Left cardiac atrium (tissue), 4 donors: ENCODE measurements around the gene SLC7A4. TPM values are rescaled to one million over a fixed set of nuclear protein-coding genes. Genes with fewer than 3 reads are reported as not detected.
A peak's percentile ranks its signal among the peaks of the same experiment; 100 is the strongest.
"Not testable (repeated sequence)": the region's sequence is repeated elsewhere in the genome, so short reads cannot be mapped to it uniquely, and the experiment has no call there.

Source experiments
- ATAC-seq, 2 donors: fragments of 200-7000 bp; cut with Tn5 transposase; one replicate each; pipeline ENCODE4 v1.9.1; 2020; ENCODE audit warnings: mild to moderate bottlenecking in 2 of 2, moderate library complexity in 2 of 2
- DNase-seq: peaks from one replicate; pipeline ENCODE4 v3.0.0-alpha.2; 2020
- intact Hi-C, 2 donors: fragments of 100-400 bp; cut with DNase I; formaldehyde crosslinking; loops; one replicate each; pipeline versions ENCODE4 v1.14.1 to v1.15.1; 2022 to 2023
- long read RNA-seq: library from polyadenylated mRNA; unstranded; transcript quantifications from one replicate; pipeline ENCODE4 v2.0.0, GENCODE V29; 2021
- total RNA-seq, 2 donors: library from RNA; stranded (reverse); fragmentation: NEBNext Ultra II Directional; extraction: Animal tissue kit (Norgen Biotek cat#: 25700); gene quantifications; one replicate each; pipeline ENCODE4 v1.2.1, GENCODE V29; 2021
- donor health status: DM: no; HTN: yes; CAD: no.
- donor health status: DM: no; HTN: yes; CAD: no; lungs with severe emphysema.
- donor health status: DM: yes; HTN: yes; CAD: no.
- donor health status: Dilated cardiomyopathy.

The SLC7A4 gene, protein sequence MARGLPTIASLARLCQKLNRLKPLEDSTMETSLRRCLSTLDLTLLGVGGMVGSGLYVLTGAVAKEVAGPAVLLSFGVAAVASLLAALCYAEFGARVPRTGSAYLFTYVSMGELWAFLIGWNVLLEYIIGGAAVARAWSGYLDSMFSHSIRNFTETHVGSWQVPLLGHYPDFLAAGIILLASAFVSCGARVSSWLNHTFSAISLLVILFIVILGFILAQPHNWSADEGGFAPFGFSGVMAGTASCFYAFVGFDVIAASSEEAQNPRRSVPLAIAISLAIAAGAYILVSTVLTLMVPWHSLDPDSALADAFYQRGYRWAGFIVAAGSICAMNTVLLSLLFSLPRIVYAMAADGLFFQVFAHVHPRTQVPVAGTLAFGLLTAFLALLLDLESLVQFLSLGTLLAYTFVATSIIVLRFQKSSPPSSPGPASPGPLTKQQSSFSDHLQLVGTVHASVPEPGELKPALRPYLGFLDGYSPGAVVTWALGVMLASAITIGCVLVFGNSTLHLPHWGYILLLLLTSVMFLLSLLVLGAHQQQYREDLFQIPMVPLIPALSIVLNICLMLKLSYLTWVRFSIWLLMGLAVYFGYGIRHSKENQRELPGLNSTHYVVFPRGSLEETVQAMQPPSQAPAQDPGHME
- total RNA-seq, result under 1 TPM; 0.47 to 0.68 TPM
- long read RNA-seq, result 0 reads

DNA sequence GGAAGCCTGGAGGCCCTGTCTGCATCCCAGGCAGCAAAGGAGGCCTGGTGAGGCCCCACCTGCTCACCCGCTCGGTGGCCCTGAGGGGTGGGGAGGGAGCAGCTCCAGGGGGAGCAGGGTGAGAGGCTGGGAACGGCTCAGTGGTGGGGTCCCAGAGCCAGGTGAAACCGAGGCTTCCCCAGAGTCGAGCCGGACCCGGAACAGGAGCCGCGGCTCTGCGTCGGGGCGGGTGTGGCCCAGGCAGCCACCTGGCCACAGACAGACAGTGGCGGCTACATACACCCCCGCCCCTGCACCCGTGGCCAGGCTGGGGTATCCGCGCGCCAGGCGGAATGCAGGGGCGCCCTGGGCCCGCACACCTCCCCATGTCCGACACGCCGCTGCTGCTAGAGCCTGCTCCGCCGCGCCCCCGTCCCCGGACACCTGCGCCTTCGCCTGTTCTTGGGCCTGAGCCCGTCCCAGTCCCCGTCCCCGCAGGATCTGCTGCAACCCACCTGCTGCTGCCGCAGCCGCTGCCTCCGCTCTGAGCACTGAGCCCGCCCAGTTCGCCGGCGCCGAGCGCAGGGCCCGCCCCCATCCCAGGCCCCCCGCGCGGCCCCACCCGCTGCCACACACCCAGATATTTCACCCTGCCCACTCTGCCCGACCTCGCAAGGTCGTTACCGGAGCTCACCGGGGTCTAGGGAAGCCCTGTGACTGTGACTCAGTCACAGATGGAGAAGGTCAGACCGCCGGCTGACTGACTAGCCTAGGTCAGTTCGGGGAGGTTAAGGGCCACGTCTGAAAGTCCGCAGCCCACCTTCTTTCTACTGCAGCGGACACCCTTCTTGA, at the start of gene SLC7A4:
TSS of gene SLC7A4 (minus strand) at position 525 of the 831 bp plus-strand sequence. CDS start 749 bp downstream, outside the sequence.
- intact Hi-C loops, result no loop called here
- peak; percentile 51 to 79 for ATAC-seq
- peak; percentile 39 for DNase-seq

- ATAC-seq, result no peak
- DNase-seq, result no peak
- intact Hi-C loops, result no loop called here
These were observed 48.2 kb upstream of the SLC7A4 start for GRCh38 chr22:21080435-21081137.

DNA sequence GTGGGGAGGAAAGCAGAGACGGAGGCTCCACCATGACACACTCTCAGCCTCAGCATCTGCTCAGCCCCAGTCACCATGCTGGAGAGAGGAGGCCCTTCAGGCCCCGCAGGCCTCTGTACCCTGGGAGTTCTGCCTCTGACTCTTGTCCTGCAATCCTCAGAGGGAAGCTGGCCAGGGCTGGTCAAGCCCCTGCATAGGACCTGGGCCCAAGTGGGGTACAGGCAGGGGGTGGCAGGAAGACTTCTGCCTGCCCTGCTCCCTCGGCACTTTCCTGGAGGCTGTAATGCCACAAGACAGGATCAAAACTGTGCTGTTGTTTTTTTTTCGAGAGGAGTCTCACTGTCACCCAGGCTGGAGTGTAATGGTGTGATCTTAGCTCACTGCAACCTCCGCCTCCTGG, 47.1 kb upstream of the SLC7A4 start:
- intact Hi-C loops, result no loop called here
- no peak for ATAC-seq
- no peak for DNase-seq

GRCh38 chr22:21078916-21079315, 46.6 kb upstream of the SLC7A4 start:
- ATAC-seq (no peak), DNase-seq (no peak)
- intact Hi-C loops, result no loop called here

DNA sequence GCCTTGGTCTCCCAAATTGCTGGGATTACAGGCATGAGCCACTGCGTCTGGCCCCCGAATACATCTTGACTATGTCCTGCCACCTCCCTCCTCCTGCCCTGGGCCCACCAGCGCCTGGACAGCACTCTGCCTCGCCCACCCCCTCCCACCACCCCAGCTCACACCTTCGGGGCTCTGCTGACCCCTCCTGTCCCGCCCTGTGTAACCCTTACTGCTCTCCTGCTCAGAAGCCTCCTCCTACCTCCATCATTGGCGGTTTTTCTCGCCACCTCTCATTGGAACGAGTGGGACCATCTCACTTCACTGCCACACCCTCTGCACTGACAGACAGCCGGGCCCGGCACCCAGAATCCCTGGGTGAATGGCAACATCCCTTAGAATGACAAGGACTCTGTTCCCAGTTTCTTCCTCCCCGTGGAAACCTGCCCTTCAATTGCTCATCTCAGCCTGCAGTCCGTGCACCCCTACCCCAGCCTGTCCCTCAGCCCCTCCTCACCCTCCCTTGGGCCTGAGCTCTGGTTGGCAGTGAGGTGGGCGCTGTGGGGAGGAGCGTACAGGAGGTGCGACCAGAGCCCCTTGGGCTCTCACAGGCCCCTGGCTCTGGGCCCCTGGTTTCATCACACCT, 45.6 kb upstream of the SLC7A4 start:
- intact Hi-C loops, result no loop called here
- ATAC-seq, result no peak

DNA sequence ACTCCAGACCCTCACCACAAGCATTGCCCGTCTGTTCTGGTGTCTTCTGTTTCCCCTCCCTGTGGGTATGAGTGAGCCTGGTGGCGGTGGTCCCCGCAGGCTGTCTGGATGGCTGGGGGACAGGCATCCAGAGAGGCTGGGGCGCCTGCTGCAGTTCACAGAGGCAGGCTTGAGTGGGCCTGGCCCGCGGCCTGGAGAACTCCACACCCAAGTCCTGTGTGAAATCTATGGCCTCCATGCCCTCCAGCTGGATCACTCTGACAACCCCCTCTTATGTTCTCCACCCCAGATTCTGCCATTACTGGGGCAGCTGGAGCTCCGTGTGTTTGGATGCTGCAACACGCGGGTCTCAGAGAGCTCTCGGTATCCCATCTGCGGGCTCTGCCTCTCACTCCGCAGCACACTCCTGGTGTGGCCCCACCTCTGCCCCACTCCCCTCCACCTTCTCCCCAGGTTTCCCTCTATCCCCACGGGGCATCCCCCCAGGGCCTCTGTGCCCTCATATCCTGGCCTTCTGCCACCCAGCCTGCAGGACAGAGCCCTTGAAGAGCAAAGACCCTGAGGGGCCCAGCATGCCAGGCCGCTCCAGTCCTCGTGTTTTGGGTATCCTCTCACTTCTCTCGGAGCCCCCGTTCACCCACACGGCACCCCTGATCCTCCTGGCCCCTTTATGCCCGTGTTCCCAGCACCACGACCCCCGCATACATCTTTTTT, 44.7 kb upstream of the SLC7A4 start:
- ATAC-seq (no peak), DNase-seq (no peak)
- intact Hi-C loops, result no loop called here

More for the DNA sequence above, 45.6 kb upstream of the SLC7A4 start:
- DNase-seq, result no peak

DNA sequence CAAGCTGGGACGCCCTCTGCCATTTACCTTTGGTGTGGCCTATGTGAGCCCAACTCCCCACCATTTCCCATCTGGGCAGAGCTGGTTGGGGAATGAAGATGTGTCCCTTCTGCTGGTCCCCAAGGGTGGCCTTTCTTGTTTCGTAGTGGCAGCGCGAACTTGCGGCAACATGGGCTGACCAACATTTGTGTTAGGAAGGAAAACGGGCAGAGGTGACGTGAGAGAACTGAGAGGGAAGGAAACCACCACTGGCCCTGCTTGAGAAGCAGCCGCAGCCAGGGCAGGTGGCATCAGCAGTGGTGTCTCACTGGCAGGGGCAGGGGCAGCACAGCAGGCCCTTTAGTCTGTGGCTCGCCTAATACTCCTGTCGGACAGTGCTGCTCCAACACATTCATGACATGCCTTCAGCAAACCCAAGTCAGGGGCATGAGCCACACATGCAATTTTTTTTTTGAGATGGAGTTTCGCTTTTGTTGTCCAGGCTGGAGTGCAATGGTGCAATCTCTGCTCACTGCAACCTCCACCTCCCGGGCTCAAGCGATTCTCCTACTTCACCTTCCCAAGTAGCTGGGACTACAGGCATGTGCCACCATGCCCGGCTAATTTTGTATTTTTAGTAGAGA, 43.3 kb upstream of the SLC7A4 start:
- ATAC-seq (no peak), DNase-seq (no peak)
- intact Hi-C loops, result no loop called here

DNA sequence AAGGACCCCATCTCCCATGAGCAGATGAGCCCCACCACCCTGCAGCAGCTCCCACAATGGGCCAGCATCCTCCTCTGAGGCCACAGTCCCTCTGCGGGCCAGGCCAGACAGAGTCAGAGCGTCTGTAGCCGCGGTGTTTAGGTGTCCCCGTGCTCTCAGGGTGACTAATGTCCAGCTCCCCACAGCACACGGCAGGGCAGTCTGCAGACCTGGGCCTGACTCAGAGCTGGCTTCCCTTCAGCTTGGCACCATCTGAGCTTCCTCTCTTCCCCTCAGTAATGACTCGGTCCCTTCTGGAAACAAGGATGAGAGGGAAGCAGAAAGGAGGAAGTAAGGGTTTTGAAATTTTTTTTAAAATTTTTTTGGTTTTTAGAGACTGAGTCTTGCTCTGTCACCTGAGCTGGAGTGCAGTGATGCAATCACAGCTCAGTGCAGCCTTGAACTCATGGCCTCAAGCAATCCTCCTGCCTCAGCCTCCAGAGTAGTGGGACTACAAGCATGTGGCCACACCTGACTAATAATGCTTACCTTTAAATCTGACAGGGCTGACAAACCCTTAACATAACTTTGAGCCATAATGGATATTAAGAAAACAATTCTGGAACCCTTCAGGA, 41.8 kb upstream of the SLC7A4 start:
- ATAC-seq, result peak in 1 of 2 donors; percentile 77

GRCh38 chr22:21073482-21073881, 41.1 kb upstream of the SLC7A4 start:
- intact Hi-C loops, result no loop called here
- DNase-seq (no peak), ATAC-seq (no peak)

More for the DNA sequence above, 41.8 kb upstream of the SLC7A4 start:
- intact Hi-C loops, result no loop called here
- DNase-seq, result no peak

GRCh38 chr22:21073023-21073422, 40.7 kb upstream of the SLC7A4 start:
- intact Hi-C loops, result no loop called here
- no peak for DNase-seq
- no peak for ATAC-seq

DNA sequence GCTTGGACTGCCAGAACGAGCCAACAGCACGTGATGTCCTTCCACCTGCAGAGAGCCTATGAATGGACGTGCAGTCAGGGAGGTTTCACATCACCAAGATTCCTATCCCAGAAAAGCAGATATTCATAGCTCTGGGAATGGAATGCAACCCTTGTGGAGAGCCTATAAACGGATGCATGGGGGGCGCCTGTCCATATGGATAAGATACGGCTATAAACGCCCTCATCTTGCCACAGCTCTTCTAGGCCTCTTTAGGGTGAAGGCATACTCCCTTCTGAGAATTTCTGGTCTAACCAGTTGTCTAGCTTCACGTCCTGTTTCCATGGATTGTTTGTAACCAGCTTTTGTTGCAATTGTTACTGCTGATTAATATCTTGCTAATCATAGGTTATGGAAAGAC, 39.4 kb upstream of the SLC7A4 start:
- DNase-seq, ATAC-seq, intact Hi-C loops: not testable (repeated sequence)

DNA sequence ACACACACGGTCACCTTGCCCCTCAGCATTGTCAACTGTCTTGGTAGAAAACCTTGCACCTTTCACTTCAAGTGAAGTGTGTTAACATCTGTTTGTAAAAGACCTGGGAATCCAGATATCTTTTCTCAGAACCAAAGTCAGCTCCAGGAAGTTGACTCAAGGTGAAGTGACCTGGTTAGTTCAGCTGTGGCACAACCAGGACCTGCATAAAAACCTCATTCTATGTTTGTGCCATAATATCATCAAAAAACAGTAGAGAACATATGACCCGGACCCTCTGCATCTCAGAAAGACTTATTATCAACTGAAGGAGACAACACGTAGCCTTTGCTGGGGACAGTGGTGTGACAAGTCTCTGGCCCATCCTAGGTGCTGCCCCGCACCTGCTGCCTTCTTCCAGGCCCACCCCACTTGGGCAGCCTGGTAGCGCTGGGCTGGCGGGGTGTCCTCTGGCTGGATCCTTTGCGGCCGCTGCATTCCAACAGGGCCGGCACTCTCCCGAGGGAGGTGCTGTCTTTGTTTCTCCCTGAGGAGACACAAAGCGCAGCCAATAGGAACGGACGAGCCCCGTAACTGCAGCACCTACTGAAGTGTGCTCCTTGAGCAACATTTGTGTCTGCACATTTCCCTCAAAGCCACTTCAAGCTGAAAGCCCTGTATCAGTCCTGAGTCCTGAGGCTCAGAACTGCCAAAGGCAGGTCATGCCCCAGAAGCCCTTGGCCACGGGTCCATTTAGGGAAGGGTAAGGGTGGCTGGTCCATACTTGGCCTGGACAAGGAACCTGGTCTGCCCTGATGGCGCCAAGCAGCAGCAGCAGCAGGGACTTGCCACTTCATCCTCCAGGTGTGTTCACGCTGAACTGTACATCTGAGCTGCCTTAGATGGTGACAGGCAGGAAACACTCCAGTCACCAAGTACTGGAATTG, 38.6 kb upstream of the SLC7A4 start:
- DNase-seq, result no peak
- no peak for ATAC-seq
- intact Hi-C loops, result no loop called here

DNA sequence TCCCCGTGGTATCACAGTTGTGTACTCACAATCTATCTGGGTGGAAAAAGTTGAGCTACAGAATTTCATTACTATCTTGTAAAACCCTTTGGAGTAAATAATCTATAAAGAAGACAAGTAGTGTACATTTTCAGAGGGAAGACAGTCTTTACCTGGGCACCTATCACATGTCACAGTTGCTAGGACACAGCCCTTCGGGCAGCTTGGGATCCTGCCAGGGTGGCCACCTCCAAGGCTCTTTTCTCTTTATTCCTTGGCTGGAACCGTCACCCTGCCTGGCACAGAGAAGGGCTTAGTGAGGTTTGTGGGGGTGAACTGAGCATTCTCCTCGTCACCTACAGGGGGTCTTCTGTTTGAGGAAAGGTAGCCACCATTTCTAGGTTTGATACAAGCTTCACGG, 37.0 kb upstream of the SLC7A4 start:
- ATAC-seq (no peak), DNase-seq (no peak)
- intact Hi-C loops, result no loop called here

GRCh38 chr22:21068681-21069276, 36.4 kb upstream of the SLC7A4 start:
- ATAC-seq (no peak), DNase-seq (no peak)
- intact Hi-C loops, result no loop called here

GRCh38 chr22:21067901-21068680, 35.7 kb upstream of the SLC7A4 start:
- DNase-seq, result no peak
- ATAC-seq, result no peak
- intact Hi-C loops, result no loop called here
